ENCODE results near the gene LTBR. TPM values are rescaled to one million over a fixed set of nuclear protein-coding genes. Genes with fewer than 3 reads are reported as not detected.
A peak's percentile ranks its signal among the peaks of the same experiment; 100 is the strongest.

Gene LTBR
- total and polyA plus RNA-seq, 4 donors: 15.8 to 138 (median 89.0) TPM

- Histone ChIP-seq H3K36me3 (ENCODE audit: control insufficient read depth in 4 of 4, insufficient read depth in 3 of 4, low read depth in 1 of 4, low read length in 3 of 4) (no peaks in the 10 kb centered on the region), H3K4me1 (ENCODE audit: control insufficient read depth in 4 of 4, insufficient read depth in 4 of 4, low read length in 3 of 4) (peaks cover 0 to 3% (median 0%) of the 10 kb centered on the region in 4 donors), H3K9me3 (ENCODE audit: control insufficient read depth in 4 of 4, low read length in 3 of 4) (no peaks in the 10 kb centered on the region), H3K4me3 (ENCODE audit: low read depth in 1 of 3, low read length in 3 of 3) (no peak overlapping the region), H3K27me3 (ENCODE audit: control insufficient read depth in 4 of 4, insufficient read depth in 4 of 4, low read length in 3 of 4) (no peaks in the 10 kb centered on the region), H3K9ac (ENCODE audit: low read depth in 1 of 2, low read length in 2 of 2) (no peak overlapping the region), H3K27ac (ENCODE audit: low read depth in 1 of 2, low read length in 2 of 2) (no peak overlapping the region)
- WGBS: 84% methylated on average over 5 of the region's 5 CpGs
- TF ChIP-seq ZBTB33 (IDR thresholded peaks at IDR 0.05): no peak
- no peak for TF ChIP-seq SP1 (IDR thresholded peaks at IDR 0.05)
- no peak for TF ChIP-seq FOXA1 (IDR thresholded peaks at IDR 0.05)
- no peak for TF ChIP-seq GABPA (IDR thresholded peaks at IDR 0.05 in 1 of 2, conservative IDR thresholded peaks at IDR 0.05 in 1 of 2)
- no peak for TF ChIP-seq EGR1 (IDR thresholded peaks at IDR 0.05; ENCODE audit: low read depth in 2 of 2)
- no peak for TF ChIP-seq REST (IDR thresholded peaks at IDR 0.05)
- TF ChIP-seq HNF4A (conservative IDR thresholded peaks at IDR 0.05): no peak
- no peak for TF ChIP-seq FOXA2 (IDR thresholded peaks at IDR 0.05)
- no peak for TF ChIP-seq JUND (IDR thresholded peaks at IDR 0.05)
- TF ChIP-seq NR2F2 (IDR thresholded peaks at IDR 0.05): no peak
- no peak for TF ChIP-seq HNF4G (IDR thresholded peaks at IDR 0.05)
- no peak for TF ChIP-seq CTCF (IDR thresholded peaks at IDR 0.05; ENCODE audit: low read depth, low read length, missing input control)
- no peak for DNase-seq (ENCODE audit: low spot score)
Observed at GRCh38 chr12:6351622-6352021, 32.3 kb upstream of the LTBR start.

- H3K9ac ChIP-seq (ENCODE audit: low read depth in 1 of 2, low read length in 2 of 2): no peak overlapping the region
- peak overlapping the region in 1 of 2 donors; percentile 36 for H3K27ac ChIP-seq (ENCODE audit: low read depth in 1 of 2, low read length in 2 of 2)
- DNase-seq (ENCODE audit: low spot score): no peak
- H3K4me3 ChIP-seq (ENCODE audit: low read depth in 1 of 3, low read length in 3 of 3): no peak overlapping the region
- 68% methylated on average over 9 of the region's 9 CpGs for WGBS
- no peaks in the 10 kb centered on the region for H3K9me3 ChIP-seq (ENCODE audit: control insufficient read depth in 4 of 4, low read length in 3 of 4)
- H3K27me3 ChIP-seq (ENCODE audit: control insufficient read depth in 4 of 4, insufficient read depth in 4 of 4, low read length in 3 of 4): no peaks in the 10 kb centered on the region
- no peaks in the 10 kb centered on the region for H3K36me3 ChIP-seq (ENCODE audit: control insufficient read depth in 4 of 4, insufficient read depth in 3 of 4, low read depth in 1 of 4, low read length in 3 of 4)
- peaks cover 0 to 3% (median 0%) of the 10 kb centered on the region in 4 donors for H3K4me1 ChIP-seq (ENCODE audit: control insufficient read depth in 4 of 4, insufficient read depth in 4 of 4, low read length in 3 of 4)
- TF ChIP-seq MAX (IDR thresholded peaks at IDR 0.05) (no peak), RAD21 (IDR thresholded peaks at IDR 0.05) (no peak), FOXA2 (IDR thresholded peaks at IDR 0.05) (no peak), NR2F2 (IDR thresholded peaks at IDR 0.05) (peak; percentile 59)
Observed at GRCh38 chr12:6352193-6353173, 31.5 kb upstream of the LTBR start.
